GM15510 (cell line): ENCODE measurements around the gene SIM2.

Experiments used
- POLR2A ChIP-seq: IDR thresholded peaks from 3 replicates; pipeline ENCODE4 v1.6.1; 2011; ENCODE audit warnings: borderline replicate concordance; ENCODE audit not compliant: insufficient read length; ENCODE audit errors: extremely low read depth

The SIM2 gene

GRCh38 chr21:36698981-36699545 lies at the start of gene SIM2:
Gene SIM2, plus strand, starts transcription at chr21:36699115. Its CDS starts 632 bp downstream, at chr21:36699747.
- no peak for TF ChIP-seq POLR2A

GRCh38 chr21:36654324-36654723 lies 44.6 kb upstream of the SIM2 start:
- no peak for TF ChIP-seq POLR2A

DNA sequence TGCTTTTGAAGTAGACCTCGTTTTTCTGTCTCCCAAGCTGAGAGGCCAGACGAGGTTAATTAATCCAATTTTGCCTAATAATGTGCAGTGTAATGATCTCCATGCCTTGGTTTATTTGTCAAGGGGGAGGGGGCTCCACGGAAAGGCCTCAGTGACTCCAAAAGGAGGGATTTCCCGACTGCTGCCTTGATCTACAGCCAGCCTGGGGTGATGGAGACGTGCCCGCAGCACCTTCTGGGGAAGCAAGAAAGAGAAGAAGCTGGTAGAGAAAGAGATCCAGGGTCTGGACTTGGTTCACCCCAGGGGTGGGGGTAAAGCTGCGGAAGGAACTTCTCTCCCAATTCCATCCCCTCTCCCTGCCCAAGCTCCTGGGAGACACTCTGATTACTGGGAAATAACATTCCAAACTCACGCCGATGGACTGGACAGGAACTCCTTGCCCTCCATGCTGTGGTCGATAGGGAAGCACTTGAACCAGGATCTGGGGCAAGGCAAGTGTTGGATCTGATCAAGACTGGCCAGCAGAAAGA lies 44.1 kb upstream of the SIM2 start:
- TF ChIP-seq POLR2A, result no peak

DNA sequence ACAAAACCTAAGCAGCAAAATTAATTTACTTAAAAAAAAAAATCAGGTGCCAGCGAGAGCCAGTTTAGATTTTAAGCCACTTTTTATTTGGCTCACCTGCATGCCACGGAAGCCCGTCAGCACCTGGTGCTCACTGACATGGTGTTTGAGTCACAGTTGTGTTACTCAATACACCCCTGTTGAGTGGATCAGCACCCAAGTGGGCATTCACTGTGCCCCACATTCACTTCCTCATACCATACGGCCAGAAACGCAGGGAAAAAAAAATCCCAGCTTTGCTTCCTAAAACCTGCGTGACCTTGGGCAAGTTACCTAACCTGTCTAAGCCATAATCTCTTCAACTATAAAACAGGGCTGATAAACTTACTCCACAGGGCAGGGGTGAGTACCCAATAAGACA lies 42.8 kb upstream of the SIM2 start:
- TF ChIP-seq POLR2A, result no peak

GRCh38 chr21:36657999-36658398 lies 40.9 kb upstream of the SIM2 start:
- no peak for TF ChIP-seq POLR2A

DNA sequence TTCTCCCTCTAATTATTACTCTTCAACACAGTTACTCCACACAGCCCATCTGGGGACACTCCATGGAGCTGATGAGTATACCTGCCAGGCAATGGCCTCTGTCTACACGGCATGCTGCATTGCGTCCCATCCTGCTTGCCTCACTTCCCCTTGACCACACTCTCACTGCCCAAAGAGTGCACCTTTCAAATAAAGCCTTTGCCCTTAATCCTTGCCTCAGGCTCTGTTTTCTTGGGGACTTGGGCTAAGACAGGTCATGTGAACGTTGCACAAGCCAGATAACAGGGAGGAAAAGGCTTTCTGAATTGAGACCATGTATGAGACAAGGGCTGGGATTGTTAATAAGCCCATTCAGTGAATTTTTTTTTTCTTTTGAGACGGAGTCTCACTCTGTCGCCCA lies 40.0 kb upstream of the SIM2 start:
- TF ChIP-seq POLR2A, result no peak

GRCh38 chr21:36661511-36662309 lies 37.2 kb upstream of the SIM2 start:
- TF ChIP-seq POLR2A, result no peak

GRCh38 chr21:36663033-36663855 lies 35.7 kb upstream of the SIM2 start:
- no peak for TF ChIP-seq POLR2A

GRCh38 chr21:36664662-36664990 lies 34.3 kb upstream of the SIM2 start:
- no peak for TF ChIP-seq POLR2A

GRCh38 chr21:36665806-36666205 lies 33.1 kb upstream of the SIM2 start:
- TF ChIP-seq POLR2A, result no peak

GRCh38 chr21:36668713-36669112 lies 30.2 kb upstream of the SIM2 start:
- TF ChIP-seq POLR2A, result no peak

DNA sequence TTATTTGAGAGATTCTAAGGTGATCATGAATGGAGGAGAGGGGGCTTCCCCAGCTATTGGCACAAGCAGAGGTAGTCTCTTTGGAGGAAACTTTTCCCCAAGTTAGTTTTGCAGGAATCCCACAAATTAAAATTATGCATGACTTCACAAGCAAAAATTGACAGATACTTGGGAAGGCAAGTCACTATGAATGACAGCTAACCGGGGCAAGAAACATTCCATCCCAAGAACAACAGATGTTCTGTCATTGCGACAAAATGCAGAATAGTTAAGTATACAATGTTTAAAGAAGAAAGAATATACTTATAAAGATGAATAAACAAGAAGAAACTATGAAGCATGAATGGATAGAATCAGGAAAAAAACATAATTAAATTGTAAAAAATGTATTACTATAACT lies 27.1 kb upstream of the SIM2 start:
- TF ChIP-seq POLR2A, result no peak

DNA sequence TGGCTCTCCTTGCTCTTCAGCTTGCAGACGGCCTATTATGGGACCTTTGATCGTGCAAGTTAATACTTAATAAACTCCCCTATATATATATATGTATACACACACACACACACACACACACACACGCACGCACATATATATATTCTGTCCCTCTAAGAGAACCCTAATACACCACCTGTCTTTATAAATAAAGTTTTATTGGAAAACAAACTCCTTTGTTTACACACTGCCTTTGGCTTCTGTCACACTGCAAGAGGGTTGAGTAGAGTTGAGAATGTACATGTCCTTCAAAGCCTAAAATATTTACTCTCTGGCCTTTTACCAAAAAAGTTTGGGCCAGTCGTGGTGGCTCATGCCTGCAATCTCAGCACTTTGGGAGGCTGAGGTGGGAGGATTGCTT lies 26.2 kb upstream of the SIM2 start:
- TF ChIP-seq POLR2A, result no peak

DNA sequence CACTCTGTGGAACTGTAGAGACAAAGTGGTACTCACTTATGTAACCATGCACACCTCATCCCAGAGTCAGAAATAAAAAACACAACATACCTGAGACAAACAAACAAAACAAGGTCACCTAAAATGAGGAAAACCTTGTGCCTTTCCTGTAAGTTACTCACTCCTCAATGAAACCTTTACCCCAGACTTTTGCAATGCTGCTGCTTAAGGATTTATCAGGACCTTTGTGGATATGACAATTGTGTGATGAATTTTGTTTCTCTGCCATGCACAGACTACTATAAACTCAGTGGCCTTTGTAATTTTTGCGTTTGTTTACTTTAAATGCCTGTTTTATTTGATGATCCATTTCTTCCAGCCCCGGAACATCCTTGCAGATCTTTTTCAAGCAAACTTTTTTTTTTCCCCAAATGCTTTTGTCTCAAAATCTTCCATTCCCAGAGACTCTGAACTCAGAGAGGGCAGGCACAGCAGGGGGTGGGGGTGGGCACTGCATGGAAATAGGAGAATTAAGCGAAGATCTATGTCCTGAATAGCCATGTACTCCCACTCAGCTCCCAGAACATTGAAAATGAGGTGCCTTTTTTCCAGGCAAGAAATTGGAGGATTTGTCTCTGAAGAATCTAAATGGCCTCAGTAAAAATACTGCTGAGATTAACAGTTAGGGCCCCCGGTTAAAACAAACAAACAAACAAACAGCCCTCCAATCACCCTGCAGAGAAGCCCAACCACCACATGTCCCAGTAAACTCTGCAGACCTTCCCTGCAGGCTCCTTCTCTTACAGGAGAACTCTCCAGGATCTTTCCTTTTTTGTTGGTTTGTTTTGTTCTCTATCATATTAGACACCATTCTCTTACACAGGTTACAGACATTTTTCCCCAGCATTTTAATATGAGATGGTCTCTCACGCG lies 22.6 kb upstream of the SIM2 start:
- no peak for TF ChIP-seq POLR2A
